ENCODE results near the gene ZCCHC14. TPM values are rescaled to one million over a fixed set of nuclear protein-coding genes. Genes with fewer than 3 reads are reported as not detected.

The ZCCHC14 gene
- polyA plus RNA-seq, 1 donor (not counting 4 experiments of a cell fraction or from before 2014, with no cell fraction given) = 3.6 TPM

- FAIRE-seq (no peak), DNase-seq (ENCODE audit: low read depth, low spot score) (no peak)
- Histone ChIP-seq H3K4me3 (ENCODE audit: control insufficient read depth in 2 of 3, extremely low read depth in 1 of 3, insufficient read depth in 2 of 3, low read depth in 1 of 3, low read length in 3 of 3) (no peak overlapping the region), H3K4me2 (ENCODE audit: control insufficient read depth, extremely low read depth, insufficient read depth, low read depth, low read length) (no peak overlapping the region), H3K9me3 (ENCODE audit: control insufficient read depth, low read depth, low read length) (no peaks in the 10 kb centered on the region), H4K20me1 (ENCODE audit: control insufficient read depth, extremely low read depth, insufficient read depth, low read length) (no peaks in the 10 kb centered on the region), H3K79me2 (ENCODE audit: control insufficient read depth, insufficient read depth, low read length) (peaks cover 15% of the 10 kb centered on the region), H3K36me3 (ENCODE audit: control insufficient read depth in 2 of 2, extremely low read depth in 1 of 2, insufficient read depth in 2 of 2, low read length in 2 of 2) (no peaks in the 10 kb centered on the region), H2AFZ (ENCODE audit: control insufficient read depth, low read length) (no peak overlapping the region), H3K27ac (ENCODE audit: control insufficient read depth, insufficient read depth, low read length) (no peak overlapping the region), H3K27me3 (ENCODE audit: control insufficient read depth, extremely low read depth, insufficient read depth, low read length) (no peaks in the 10 kb centered on the region), H3K9me1 (ENCODE audit: control insufficient read depth, extremely low read depth, insufficient read depth, low read length) (no peaks in the 10 kb centered on the region), H3K9ac (ENCODE audit: control insufficient read depth, extremely low read depth, insufficient read depth, low read length) (no peak overlapping the region), H3K4me1 (ENCODE audit: control insufficient read depth, extremely low read depth, insufficient read depth, low read length) (peaks cover 15% of the 10 kb centered on the region)
- TF ChIP-seq EZH2 (IDR thresholded peaks at IDR 0.05; ENCODE audit: low read length) = no peak
- TF ChIP-seq CTCF (optimal IDR thresholded peaks at IDR 0.05 in 1 of 3, IDR thresholded peaks at IDR 0.05 in 1 of 3, conservative IDR thresholded peaks at IDR 0.05 in 1 of 3; ENCODE audit: extremely low read depth in 1 of 3, insufficient read depth in 2 of 3, low read length in 3 of 3) = no peak
- dilution Hi-C loops (cut with MboI; ENCODE audit: extremely low pct_ligation_motif_present, low sequenced_read_pairs) = no loop called here
Measured at GRCh38 chr16:87438611-87438985, 54.2 kb downstream of the ZCCHC14 start.

- Histone ChIP-seq H3K79me2 (ENCODE audit: control insufficient read depth, insufficient read depth, low read length) (peaks cover 18% of the 10 kb centered on the region), H2AFZ (ENCODE audit: control insufficient read depth, low read length) (no peak overlapping the region), H3K36me3 (ENCODE audit: control insufficient read depth in 2 of 2, extremely low read depth in 1 of 2, insufficient read depth in 2 of 2, low read length in 2 of 2) (no peaks in the 10 kb centered on the region), H3K4me3 (ENCODE audit: control insufficient read depth in 2 of 3, extremely low read depth in 1 of 3, insufficient read depth in 2 of 3, low read depth in 1 of 3, low read length in 3 of 3) (no peak overlapping the region), H3K4me2 (ENCODE audit: control insufficient read depth, extremely low read depth, insufficient read depth, low read depth, low read length) (no peak overlapping the region), H4K20me1 (ENCODE audit: control insufficient read depth, extremely low read depth, insufficient read depth, low read length) (peaks cover 2% of the 10 kb centered on the region), H3K4me1 (ENCODE audit: control insufficient read depth, extremely low read depth, insufficient read depth, low read length) (peaks cover 15% of the 10 kb centered on the region), H3K9me1 (ENCODE audit: control insufficient read depth, extremely low read depth, insufficient read depth, low read length) (no peaks in the 10 kb centered on the region), H3K27ac (ENCODE audit: control insufficient read depth, insufficient read depth, low read length) (no peak overlapping the region), H3K27me3 (ENCODE audit: control insufficient read depth, extremely low read depth, insufficient read depth, low read length) (no peaks in the 10 kb centered on the region), H3K9ac (ENCODE audit: control insufficient read depth, extremely low read depth, insufficient read depth, low read length) (no peak overlapping the region), H3K9me3 (ENCODE audit: control insufficient read depth, low read depth, low read length) (no peaks in the 10 kb centered on the region)
- DNase-seq (ENCODE audit: low read depth, low spot score) (no peak), FAIRE-seq (no peak)
- no peak for TF ChIP-seq CTCF (optimal IDR thresholded peaks at IDR 0.05 in 1 of 3, IDR thresholded peaks at IDR 0.05 in 1 of 3, conservative IDR thresholded peaks at IDR 0.05 in 1 of 3; ENCODE audit: extremely low read depth in 1 of 3, insufficient read depth in 2 of 3, low read length in 3 of 3)
- TF ChIP-seq EZH2 (IDR thresholded peaks at IDR 0.05; ENCODE audit: low read length) = no peak
- dilution Hi-C loops (cut with MboI; ENCODE audit: extremely low pct_ligation_motif_present, low sequenced_read_pairs) = no loop called here
Measured at GRCh38 chr16:87437911-87438610, 54.8 kb downstream of the ZCCHC14 start.

All from keratinocyte (primary cell).